Thymus (tissue), 11 donors: ENCODE results near the gene CBLC. TPM values are rescaled to one million over a fixed set of nuclear protein-coding genes. Genes with fewer than 3 reads are reported as not detected.
A peak's percentile ranks its signal among the peaks of the same experiment; 100 is the strongest.
"Not testable (repeated sequence)": the region's sequence is repeated elsewhere in the genome, so short reads cannot be mapped to it uniquely, and the experiment has no call there.

ENCODE experiments used
- DNase-seq, 9 donors: peaks; one replicate each; pipeline ENCODE4 v3.0.0-alpha.2; 2013; ENCODE audit warnings: low spot score in 9 of 9, low read depth in 6 of 9, missing footprints in 1 of 9
- H3K27ac ChIP-seq, 2 donors: one replicate each; pipeline ENCODE4 v1.5.1; 2013; ENCODE audit warnings: control low read depth in 1 of 2, low read depth in 1 of 2, low read length in 1 of 2, mild to moderate bottlenecking in 1 of 2, moderate library complexity in 1 of 2
- H3K27me3 ChIP-seq, 2 donors: one replicate each; pipeline ENCODE4 v1.5.1; 2013; ENCODE audit warnings: low read length in 1 of 2; ENCODE audit not compliant: control insufficient read depth in 2 of 2, insufficient read depth in 1 of 2
- H3K36me3 ChIP-seq, 2 donors: one replicate each; pipeline ENCODE4 v1.5.1; 2013; ENCODE audit warnings: low read length in 1 of 2, mild to moderate bottlenecking in 1 of 2, moderate library complexity in 1 of 2; ENCODE audit not compliant: control insufficient read depth in 2 of 2, insufficient read depth in 2 of 2
- H3K4me1 ChIP-seq, 2 donors: one replicate each; pipeline ENCODE4 v1.5.1; 2013; ENCODE audit warnings: low read length in 2 of 2; ENCODE audit not compliant: control insufficient read depth in 2 of 2, insufficient read depth in 2 of 2
- H3K4me3 ChIP-seq, 2 donors: one replicate each; pipeline ENCODE4 v1.5.1; 2013; ENCODE audit warnings: low read length in 2 of 2, control low read depth in 1 of 2, mild to moderate bottlenecking in 1 of 2
- H3K9me3 ChIP-seq, 2 donors: one replicate each; pipeline ENCODE4 v1.5.1; 2013; ENCODE audit warnings: low read length in 1 of 2, mild to moderate bottlenecking in 1 of 2; ENCODE audit not compliant: control insufficient read depth in 2 of 2, insufficient read depth in 1 of 2
- WGBS: extraction: QIAGEN DNeasy Blood & Tissue Kit; methylation state at CpG from one replicate; pipeline ENCODE4 v1.1.7; 2013; 5-methylcytosine and 5-hydroxymethylcytosine counted together
- polyA plus RNA-seq: library from polyadenylated mRNA; stranded (reverse); fragments of 200-250 nt; gene quantifications from one replicate; pipeline ENCODE4 v1.2.3, GENCODE V29; 2013
- total RNA-seq: library from RNA; stranded (reverse); fragments of 120-200 nt; gene quantifications from one replicate; pipeline ENCODE4 v1.2.4, GENCODE V29; 2013
- donor health status: healthy.

Gene CBLC
- total and polyA plus RNA-seq, 2 donors = 0.42 to 2.0 TPM

GRCh38 chr19:44770550-44771257 lies 7.0 kb upstream of the CBLC start:
- Histone ChIP-seq H3K4me3 (no peak overlapping the region), H3K36me3 (no peaks in the 10 kb centered on the region), H3K4me1 (peaks cover 0 to 13% of the 10 kb centered on the region in 2 donors), H3K27me3 (no peaks in the 10 kb centered on the region), H3K27ac (no peak overlapping the region), H3K9me3 (peaks cover 0 to 2% of the 10 kb centered on the region in 2 donors)
- WGBS = 24% methylated on average over 15 of the region's 15 CpGs
- DNase-seq = peak; percentile 75 to 96 (median 91)

DNA sequence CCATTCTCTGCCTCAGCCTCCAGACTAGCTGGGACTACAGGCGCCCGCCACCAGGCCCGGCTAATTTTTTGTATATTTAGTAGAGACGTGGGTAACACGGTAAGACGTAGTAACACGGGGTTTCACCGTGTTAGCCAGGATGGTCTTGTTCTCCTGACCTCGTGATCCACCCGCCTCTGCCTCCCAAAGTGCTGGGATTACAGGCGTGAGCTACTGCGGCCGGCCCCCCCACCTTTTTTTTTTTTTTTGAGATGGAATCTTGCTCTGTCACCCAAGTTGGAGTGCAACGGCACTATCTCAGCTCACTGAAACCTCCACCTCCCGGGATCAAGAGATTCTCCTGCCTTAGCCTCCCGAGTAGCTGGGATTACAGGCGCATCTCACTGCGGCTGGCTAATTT lies 5.5 kb upstream of the CBLC start:
- H3K9me3 ChIP-seq, DNase-seq, H3K36me3 ChIP-seq, H3K27me3 ChIP-seq, H3K4me3 ChIP-seq, H3K27ac ChIP-seq: not testable (repeated sequence)
- peaks cover 0 to 13% of the 10 kb centered on the region in 2 donors for H3K4me1 ChIP-seq
- WGBS = 97% methylated on average over 18 of the region's 18 CpGs

DNA sequence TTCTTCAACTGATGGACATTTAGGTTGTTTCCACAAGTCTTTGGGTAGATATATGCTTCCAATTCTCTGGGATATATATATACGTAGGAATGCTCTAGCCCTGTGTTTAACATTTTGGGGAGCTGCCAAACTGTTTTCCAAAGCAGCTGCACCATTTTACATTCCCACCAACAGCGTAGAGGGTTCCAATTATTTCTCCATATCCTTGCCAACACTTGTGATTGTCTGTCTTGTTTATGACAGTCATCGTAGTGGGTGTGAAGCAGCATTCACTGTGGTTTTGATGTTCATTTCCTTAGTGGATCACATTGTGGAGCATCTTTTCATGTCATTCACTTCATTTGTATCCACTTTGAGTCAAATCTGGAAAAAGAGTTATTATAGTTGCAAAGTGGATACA lies 4.7 kb upstream of the CBLC start:
- Histone ChIP-seq H3K27ac (no peak overlapping the region), H3K9me3 (peaks cover 0 to 2% of the 10 kb centered on the region in 2 donors), H3K4me3 (no peak overlapping the region), H3K36me3 (no peaks in the 10 kb centered on the region), H3K27me3 (peaks cover 2 to 17% of the 10 kb centered on the region in 2 donors), H3K4me1 (peaks cover 0 to 9% of the 10 kb centered on the region in 2 donors)
- no peak for DNase-seq
- 89% methylated on average over 3 of the region's 3 CpGs for WGBS

DNA sequence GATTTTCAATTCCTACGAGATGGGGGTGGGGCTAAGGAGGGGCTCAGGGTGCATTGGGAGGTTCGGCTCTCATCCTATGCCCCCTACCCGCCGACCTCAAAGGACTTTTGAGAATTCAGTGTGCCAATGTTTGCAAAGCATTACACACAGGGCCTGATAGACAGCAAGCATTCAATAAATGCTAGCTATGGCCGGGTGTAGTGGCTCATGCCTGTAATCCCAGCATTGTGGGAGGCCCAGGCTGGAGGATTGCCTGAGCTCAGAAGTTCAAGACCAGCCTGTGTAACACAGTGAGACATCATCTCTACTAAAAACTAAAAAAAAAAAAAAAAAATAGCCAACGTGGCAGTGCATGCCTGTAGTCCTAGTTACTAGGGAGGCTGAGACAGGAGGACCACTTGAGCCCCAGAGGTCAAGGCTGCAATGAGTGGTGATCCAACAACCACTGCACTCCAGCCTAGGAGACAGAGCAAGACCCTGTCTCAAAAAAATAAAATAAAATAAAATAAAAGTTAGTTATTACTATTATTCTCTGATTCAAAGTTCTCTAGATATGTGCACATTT lies 1.9 kb upstream of the CBLC start:
- H3K27me3 ChIP-seq = peaks cover 3 to 19% of the 10 kb centered on the region in 2 donors
- no peaks in the 10 kb centered on the region for H3K9me3 ChIP-seq
- DNase-seq = no peak
- no peaks in the 10 kb centered on the region for H3K36me3 ChIP-seq
- WGBS = 96% methylated on average over 6 of the region's 6 CpGs
- no peak overlapping the region for H3K4me3 ChIP-seq
- peaks cover 0 to 2% of the 10 kb centered on the region in 2 donors for H3K4me1 ChIP-seq
- no peak overlapping the region for H3K27ac ChIP-seq

GRCh38 chr19:44776402-44777096 lies 1.1 kb upstream of the CBLC start:
- H3K36me3 ChIP-seq = no peaks in the 10 kb centered on the region
- no peak for DNase-seq
- no peaks in the 10 kb centered on the region for H3K4me1 ChIP-seq
- WGBS = 97% methylated on average over 23 of the region's 23 CpGs
- no peaks in the 10 kb centered on the region for H3K9me3 ChIP-seq
- H3K4me3 ChIP-seq = no peak overlapping the region
- H3K27me3 ChIP-seq = peaks cover 3 to 19% of the 10 kb centered on the region in 2 donors
- no peak overlapping the region for H3K27ac ChIP-seq

DNA sequence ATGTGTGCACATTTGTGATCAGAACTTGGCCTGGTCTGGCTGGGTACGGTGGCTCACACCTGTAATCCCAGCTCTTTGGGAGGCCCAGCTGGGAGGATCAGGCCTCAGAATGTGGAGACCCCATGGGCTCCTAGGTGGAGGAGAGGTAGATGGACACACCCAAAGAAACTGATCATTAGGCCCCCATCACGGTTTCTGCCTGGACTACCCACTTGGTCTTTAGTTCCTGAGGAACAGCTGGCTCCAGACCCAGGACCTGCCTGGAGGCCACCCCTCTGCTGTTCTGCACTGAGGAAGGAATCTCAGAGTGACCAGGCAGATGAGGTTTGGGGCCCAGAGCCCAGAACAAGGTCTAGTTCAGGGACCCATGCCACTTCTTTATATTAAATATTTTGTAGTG lies 1.5 kb downstream of the CBLC start:
- Histone ChIP-seq H3K4me3 (no peak overlapping the region), H3K9me3 (peaks cover 0 to 4% of the 10 kb centered on the region in 2 donors), H3K27ac (no peak overlapping the region), H3K27me3 (peaks cover 3 to 19% of the 10 kb centered on the region in 2 donors), H3K4me1 (no peaks in the 10 kb centered on the region), H3K36me3 (no peaks in the 10 kb centered on the region)
- no peak for DNase-seq
- 91% methylated on average over 2 of the region's 2 CpGs for WGBS

- not testable (repeated sequence) for H3K4me1 ChIP-seq, H3K27ac ChIP-seq, H3K9me3 ChIP-seq, H3K4me3 ChIP-seq, DNase-seq, H3K36me3 ChIP-seq
- WGBS = 100% methylated on average over 2 of the region's 2 CpGs
- peaks cover 3 to 13% of the 10 kb centered on the region in 2 donors for H3K27me3 ChIP-seq
Observed at GRCh38 chr19:44781694-44782093, 4.0 kb downstream of the CBLC start.

- Histone ChIP-seq H3K9me3 (peaks cover 0 to 4% of the 10 kb centered on the region in 2 donors), H3K36me3 (no peaks in the 10 kb centered on the region), H3K27me3 (peaks cover 3 to 4% of the 10 kb centered on the region in 2 donors), H3K27ac (no peak overlapping the region), H3K4me3 (no peak overlapping the region), H3K4me1 (no peaks in the 10 kb centered on the region)
- 88% methylated on average over 5 of the region's 5 CpGs for WGBS
- no peak for DNase-seq
Observed at GRCh38 chr19:44782729-44783128, 5.0 kb downstream of the CBLC start.

GRCh38 chr19:44783545-44783944 lies 5.9 kb downstream of the CBLC start:
- Histone ChIP-seq H3K4me1 (no peaks in the 10 kb centered on the region), H3K27me3 (no peaks in the 10 kb centered on the region), H3K27ac (no peak overlapping the region), H3K4me3 (no peak overlapping the region), H3K36me3 (no peaks in the 10 kb centered on the region), H3K9me3 (peaks cover 0 to 4% of the 10 kb centered on the region in 2 donors)
- WGBS = 98% methylated on average over 4 of the region's 4 CpGs
- DNase-seq = no peak
